NCI-H1417 (cell line): ENCODE results near the gene AURKAIP1.
"Not testable (repeated sequence)": the region's sequence is repeated elsewhere in the genome, so short reads cannot be mapped to it uniquely, and the experiment has no call there.

Experiments used
- DNase-seq, 3 experiments: peaks; one replicate each; lab custom pipeline; 2025; lab: John Stamatoyannopoulos, UW

The AURKAIP1 gene

GRCh38 chr1:1387098-1388077 lies 12.4 kb upstream of the AURKAIP1 start:
- DNase-seq: no peak

GRCh38 chr1:1385931-1386330 lies 10.9 kb upstream of the AURKAIP1 start:
- DNase-seq: no peak

- not testable (repeated sequence) for DNase-seq
These were observed 10.3 kb upstream of the AURKAIP1 start for GRCh38 chr1:1385339-1385738.

- DNase-seq: no peak
These were observed 6.3 kb upstream of the AURKAIP1 start for GRCh38 chr1:1381294-1381693.

- no peak for DNase-seq
These were observed 5.9 kb upstream of the AURKAIP1 start for GRCh38 chr1:1380860-1381259.

- no peak for DNase-seq
These were observed 2.7 kb upstream of the AURKAIP1 start for GRCh38 chr1:1377540-1378205.

GRCh38 chr1:1376551-1377226 lies 1.7 kb upstream of the AURKAIP1 start:
- DNase-seq: no peak

- peak in 2 of 3 experiments; percentile 29 to 61 for DNase-seq
These were observed 448 bp downstream of the AURKAIP1 start for GRCh38 chr1:1374589-1374928.

GRCh38 chr1:1373815-1374588 lies 1.0 kb downstream of the AURKAIP1 start:
- no peak for DNase-seq

- no peak for DNase-seq
These were observed 1.8 kb downstream of the AURKAIP1 start for GRCh38 chr1:1373051-1373814.

- peak; percentile 23 to 40 (median 28) for DNase-seq
These were observed 3.0 kb downstream of the AURKAIP1 start for GRCh38 chr1:1371746-1372711.

GRCh38 chr1:1371364-1371745 lies 3.7 kb downstream of the AURKAIP1 start:
- DNase-seq: no peak

GRCh38 chr1:1370771-1371300 lies 4.2 kb downstream of the AURKAIP1 start:
- no peak for DNase-seq

GRCh38 chr1:1370094-1370493 lies 4.9 kb downstream of the AURKAIP1 start:
- not testable (repeated sequence) for DNase-seq

- no peak for DNase-seq
These were observed 7.7 kb downstream of the AURKAIP1 start for GRCh38 chr1:1367315-1367714.

- DNase-seq: no peak
These were observed 8.3 kb downstream of the AURKAIP1 start for GRCh38 chr1:1366699-1367066.

GRCh38 chr1:1365875-1366698 lies 8.9 kb downstream of the AURKAIP1 start:
- no peak for DNase-seq

GRCh38 chr1:1364266-1364665 lies 10.7 kb downstream of the AURKAIP1 start:
- DNase-seq: no peak

GRCh38 chr1:1361982-1362423 lies 13.0 kb downstream of the AURKAIP1 start:
- no peak for DNase-seq
